ENCODE results near the gene OBSL1. TPM values are rescaled to one million over a fixed set of nuclear protein-coding genes. Genes with fewer than 3 reads are reported as not detected.

The OBSL1 gene
- total RNA-seq, 2 donors from 2014 or later, result 88.7 to 151 TPM

GRCh38 chr2:219605607-219605954 is 34.2 kb upstream of the OBSL1 start:
- H3K36me3 ChIP-seq, result peaks cover 43% of the 10 kb centered on the region

GRCh38 chr2:219603771-219604170 is 32.4 kb upstream of the OBSL1 start:
- Histone ChIP-seq H3K4me3 (no peak overlapping the region), H3K36me3 (peaks cover 38% of the 10 kb centered on the region), H3K4me1 (ENCODE audit: control insufficient read depth in 1 of 2, low read depth in 2 of 2) (peaks cover 0 to under 1% of the 10 kb centered on the region in 2 donors), H3K27me3 (replicated peaks; ENCODE audit: insufficient read depth) (no peaks in the 10 kb centered on the region), H3K9me3 (no peaks in the 10 kb centered on the region), H3K27ac (no peak overlapping the region)
- ATAC-seq (ENCODE audit: insufficient number of reproducible peaks, low FRiP score, low read depth) (no peak), DNase-seq (ENCODE audit: low spot score) (no peak)
- TF ChIP-seq CTCF (IDR thresholded peaks at IDR 0.05), result no peak

More at GRCh38 chr2:219605607-219605954, 34.2 kb upstream of the OBSL1 start:
- no peak overlapping the region for H3K4me3 ChIP-seq
- H3K27me3 ChIP-seq (replicated peaks; ENCODE audit: insufficient read depth), result no peaks in the 10 kb centered on the region
- no peaks in the 10 kb centered on the region for H3K4me1 ChIP-seq (ENCODE audit: control insufficient read depth in 1 of 2, low read depth in 2 of 2)
- no peak for DNase-seq (ENCODE audit: low spot score)
- no peak for ATAC-seq (ENCODE audit: insufficient number of reproducible peaks, low FRiP score, low read depth)
- H3K9me3 ChIP-seq, result no peaks in the 10 kb centered on the region
- no peak overlapping the region for H3K27ac ChIP-seq
- no peak for TF ChIP-seq CTCF (IDR thresholded peaks at IDR 0.05)

GRCh38 chr2:219598308-219599078 is 27.2 kb upstream of the OBSL1 start:
- H3K9me3 ChIP-seq, result no peaks in the 10 kb centered on the region
- H3K27me3 ChIP-seq (replicated peaks; ENCODE audit: insufficient read depth), result no peaks in the 10 kb centered on the region
- ATAC-seq (ENCODE audit: insufficient number of reproducible peaks, low FRiP score, low read depth) (no peak), DNase-seq (ENCODE audit: low spot score) (no peak)
- peak overlapping the region; percentile 84 to 95 for H3K27ac ChIP-seq
- no peak for TF ChIP-seq CTCF (IDR thresholded peaks at IDR 0.05)
- peak overlapping the region; percentile 92 for H3K4me3 ChIP-seq
- H3K36me3 ChIP-seq, result peaks cover 7% of the 10 kb centered on the region
- peaks cover 6 to 16% of the 10 kb centered on the region in 2 donors for H3K4me1 ChIP-seq (ENCODE audit: control insufficient read depth in 1 of 2, low read depth in 2 of 2)

- Histone ChIP-seq H3K9me3 (no peaks in the 10 kb centered on the region), H3K4me3 (peak within 1 kb of the TSS; percentile 92), H3K36me3 (peaks cover 4% of the 10 kb centered on the region), H3K27ac (peak within 1 kb of the TSS; percentile 84 to 95), H3K4me1 (ENCODE audit: control insufficient read depth in 1 of 2, low read depth in 2 of 2) (peaks cover 6 to 16% of the 10 kb centered on the region in 2 donors), H3K27me3 (replicated peaks; ENCODE audit: insufficient read depth) (no peaks in the 10 kb centered on the region)
- DNase-seq (ENCODE audit: low spot score) (peak; percentile 97), ATAC-seq (ENCODE audit: insufficient number of reproducible peaks, low FRiP score, low read depth) (peak; percentile 97)
- no peak for TF ChIP-seq CTCF (IDR thresholded peaks at IDR 0.05)
Measured at GRCh38 chr2:219597552-219598307, 26.4 kb upstream of the OBSL1 start, which contains the start of gene STK11IP. Gene STK11IP (plus strand): TSS chr2:219597857. CDS start chr2:219598120, 263 bp downstream.

- Histone ChIP-seq H3K9me3 (no peaks in the 10 kb centered on the region), H3K27me3 (replicated peaks; ENCODE audit: insufficient read depth) (no peaks in the 10 kb centered on the region), H3K36me3 (no peaks in the 10 kb centered on the region), H3K27ac (peak overlapping the region; percentile 84 to 95), H3K4me3 (peak overlapping the region; percentile 92), H3K4me1 (ENCODE audit: control insufficient read depth in 1 of 2, low read depth in 2 of 2) (peaks cover 6 to 16% of the 10 kb centered on the region in 2 donors)
- TF ChIP-seq CTCF (IDR thresholded peaks at IDR 0.05), result no peak
- ATAC-seq (ENCODE audit: insufficient number of reproducible peaks, low FRiP score, low read depth), result peak; percentile 7
- no peak for DNase-seq (ENCODE audit: low spot score)
Measured at GRCh38 chr2:219596954-219597551, 25.7 kb upstream of the OBSL1 start.
